ENCODE results near the gene ZNF697.
"Not testable (repeated sequence)": the region's sequence is repeated elsewhere in the genome, so short reads cannot be mapped to it uniquely, and the experiment has no call there.

- not testable (repeated sequence) for TF ChIP-seq CTCF, POLR2A, POLR2AphosphoS5 (IDR thresholded peaks at IDR 0.05)
Measured at GRCh38 chr1:119696863-119697262, 48.8 kb upstream of the ZNF697 start.

Measured in breast epithelium (tissue), 3 donors.